HUES64 (cell line): ENCODE data around the gene DNAH3.
"Not testable (repeated sequence)": the region's sequence is repeated elsewhere in the genome, so short reads cannot be mapped to it uniquely, and the experiment has no call there.

Experiments
- H3K27ac ChIP-seq: 2 replicates; pipeline ENCODE4 v1.7.0; 2013; ENCODE audit warnings: low read depth, low read length, inconsistent platforms
- H3K27me3 ChIP-seq: 2 replicates; pipeline ENCODE4 v1.6.1; 2013; ENCODE audit warnings: mild to moderate bottlenecking, low read length; ENCODE audit not compliant: insufficient read depth
- H3K36me3 ChIP-seq: 2 replicates; pipeline ENCODE4 v1.6.1; 2013; ENCODE audit warnings: mild to moderate bottlenecking, low read length; ENCODE audit not compliant: insufficient read depth
- H3K4me1 ChIP-seq: 2 replicates; pipeline ENCODE4 v1.6.1; 2013; ENCODE audit warnings: mild to moderate bottlenecking, low read length, moderate library complexity; ENCODE audit not compliant: insufficient read depth
- H3K4me3 ChIP-seq: 2 replicates; pipeline ENCODE4 v1.5.1; 2013; ENCODE audit warnings: mild to moderate bottlenecking, low read length, moderate library complexity
- H3K9ac ChIP-seq: 2 replicates; pipeline ENCODE4 v1.6.1; 2013; ENCODE audit warnings: mild to moderate bottlenecking, low read depth, low read length
- H3K9me3 ChIP-seq: 2 replicates; pipeline ENCODE4 v1.6.1; 2013; ENCODE audit warnings: low read depth, low read length; ENCODE audit not compliant: insufficient read depth
- WGBS: fragments of 150-250, 120-280 bp; methylation state at CpG from one replicate; pipeline ENCODE4 v1.1.7; 2013; ENCODE audit warnings: missing lambda C conversion rate; 5-methylcytosine and 5-hydroxymethylcytosine counted together

Gene DNAH3

DNA sequence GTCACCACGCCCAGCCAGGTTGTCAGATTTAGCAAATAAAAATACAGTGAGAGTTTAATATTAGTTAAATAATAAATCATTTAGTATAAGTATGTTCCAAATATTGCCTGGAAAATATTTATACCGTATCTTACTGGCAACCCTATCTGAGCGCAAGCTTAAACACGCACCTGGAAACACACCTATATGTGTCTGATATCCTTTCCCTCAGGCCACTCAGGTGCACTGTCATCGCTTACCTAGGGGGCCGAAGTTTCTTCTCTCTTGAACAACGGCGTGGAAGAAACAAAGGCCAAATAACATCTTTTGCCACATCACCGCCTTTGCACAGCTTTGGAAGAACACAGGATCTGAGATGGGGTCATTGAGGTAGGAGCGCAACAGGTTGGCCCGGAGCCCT is 196.1 kb downstream of the DNAH3 start:
- no peaks in the 10 kb centered on the region for H3K9me3 ChIP-seq

DNA sequence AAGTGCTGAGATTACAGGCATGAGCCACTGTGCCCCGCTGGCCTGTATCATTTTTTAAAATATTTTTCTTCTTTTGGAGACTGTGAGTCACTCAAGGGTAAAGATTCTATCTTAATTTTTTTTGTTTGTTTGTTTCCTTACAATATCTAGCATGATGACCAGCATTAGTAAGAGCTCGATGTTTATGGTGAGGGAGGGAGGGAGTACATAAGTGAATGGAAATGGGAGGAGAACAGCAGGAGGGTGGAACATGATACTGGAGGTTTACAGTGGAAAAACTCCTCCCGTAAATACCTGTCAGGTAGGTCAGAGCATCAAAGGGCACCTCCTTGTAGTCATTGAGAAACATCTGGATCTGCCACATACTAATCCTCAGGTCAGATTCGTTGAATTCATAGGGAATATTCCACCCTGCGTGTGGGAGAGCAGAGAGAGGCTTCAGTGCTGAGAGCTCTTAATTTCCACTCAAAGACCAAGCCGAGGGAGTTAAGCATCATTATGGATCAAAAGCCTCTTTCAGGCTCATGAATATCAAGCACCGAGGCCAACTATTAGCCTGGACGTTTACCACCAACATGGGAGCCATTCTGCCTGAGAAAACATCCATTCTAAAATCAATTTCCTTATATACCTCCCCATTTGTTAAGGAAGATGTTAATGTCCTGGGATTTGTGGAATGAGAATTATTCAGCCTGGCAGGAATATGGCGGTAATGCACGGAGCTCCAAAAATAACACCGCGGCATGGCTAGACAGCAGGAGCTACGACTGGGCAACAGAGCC is 198.3 kb downstream of the DNAH3 start:
- H3K9ac ChIP-seq: no peak overlapping the region
- H3K4me1 ChIP-seq: no peaks in the 10 kb centered on the region
- no peaks in the 10 kb centered on the region for H3K9me3 ChIP-seq
- no peak overlapping the region for H3K4me3 ChIP-seq
- no peaks in the 10 kb centered on the region for H3K27me3 ChIP-seq
- H3K36me3 ChIP-seq: no peaks in the 10 kb centered on the region
- no peak overlapping the region for H3K27ac ChIP-seq
- WGBS: 90% methylated on average over 13 of the region's 13 CpGs

More for the DNA sequence above, 196.1 kb downstream of the DNAH3 start:
- 98% methylated on average over 10 of the region's 11 CpGs for WGBS
- Histone ChIP-seq H3K4me1 (no peaks in the 10 kb centered on the region), H3K9ac (no peak overlapping the region), H3K4me3 (no peak overlapping the region), H3K27me3 (no peaks in the 10 kb centered on the region), H3K36me3 (no peaks in the 10 kb centered on the region), H3K27ac (no peak overlapping the region)

DNA sequence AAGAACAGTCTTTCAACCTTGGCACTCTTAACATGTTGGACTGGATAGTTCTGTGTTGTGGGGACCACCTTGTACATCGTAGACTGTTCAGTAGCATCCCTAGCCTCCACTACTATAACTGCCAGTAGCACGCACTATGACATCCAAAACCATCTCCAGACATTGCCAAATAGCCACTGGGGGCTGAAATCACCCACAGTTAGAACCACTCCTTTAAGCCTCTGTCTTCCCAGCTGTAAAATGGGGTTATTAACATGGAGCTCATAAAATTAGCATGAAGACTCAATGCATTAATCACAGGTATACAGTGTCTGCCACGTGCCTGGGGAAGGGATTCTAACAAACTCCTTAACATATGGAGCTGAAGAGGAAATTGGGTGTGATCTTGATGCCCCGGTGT is 200.4 kb downstream of the DNAH3 start:
- H3K9ac ChIP-seq: no peak overlapping the region
- H3K36me3 ChIP-seq: no peaks in the 10 kb centered on the region
- H3K4me3 ChIP-seq: no peak overlapping the region
- H3K27me3 ChIP-seq: no peaks in the 10 kb centered on the region
- H3K27ac ChIP-seq: no peak overlapping the region
- no peaks in the 10 kb centered on the region for H3K9me3 ChIP-seq
- H3K4me1 ChIP-seq: no peaks in the 10 kb centered on the region; the same call in 1 of the 2 replicates
- 86% methylated on average over 3 of the region's 4 CpGs for WGBS

DNA sequence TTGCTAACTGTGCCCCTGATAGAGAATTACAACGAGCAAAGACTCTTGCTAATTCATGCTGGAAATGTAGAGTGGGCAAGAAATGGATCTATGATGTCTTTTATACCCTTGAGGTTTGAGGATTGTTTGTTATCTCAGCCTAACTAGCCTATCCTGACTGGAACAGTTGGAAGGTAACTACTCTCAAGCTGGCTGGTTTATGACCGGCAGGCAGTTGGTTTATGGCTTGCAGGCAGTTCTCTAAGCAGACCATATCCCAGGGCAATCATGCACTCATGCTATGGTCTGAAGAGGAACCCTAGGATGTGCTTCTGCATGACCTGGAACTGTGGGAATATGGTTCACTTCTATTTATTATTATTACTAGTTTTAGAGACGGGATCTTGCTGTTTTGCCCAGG is 201.0 kb downstream of the DNAH3 start:
- H3K27me3 ChIP-seq: no peaks in the 10 kb centered on the region
- no peak overlapping the region for H3K9ac ChIP-seq
- no peaks in the 10 kb centered on the region for H3K36me3 ChIP-seq
- no peaks in the 10 kb centered on the region; the same call in 1 of the 2 replicates for H3K4me1 ChIP-seq
- H3K4me3 ChIP-seq: no peak overlapping the region
- no peaks in the 10 kb centered on the region for H3K9me3 ChIP-seq
- H3K27ac ChIP-seq: no peak overlapping the region
- WGBS: 88% methylated on average over 3 of the region's 3 CpGs

DNA sequence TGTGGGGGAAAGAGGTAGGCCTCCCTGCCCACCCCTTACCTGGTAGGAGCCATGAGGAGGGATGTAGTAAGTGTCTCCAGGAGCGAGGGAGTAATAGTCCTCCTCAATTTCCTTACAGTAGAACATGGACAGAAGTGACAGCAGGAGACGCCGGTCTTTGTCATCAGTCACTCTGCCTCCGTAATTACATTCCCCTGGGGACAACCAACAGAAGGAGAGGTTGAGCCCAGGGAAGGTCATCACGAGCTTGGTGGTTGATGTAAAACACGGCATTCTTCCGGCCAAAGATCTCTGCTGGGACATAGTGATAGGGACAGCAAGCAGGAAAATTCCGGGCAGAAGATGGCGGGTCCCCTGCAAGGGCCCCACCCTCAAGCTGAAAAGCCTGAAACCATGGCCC is 202.2 kb downstream of the DNAH3 start:
- Histone ChIP-seq H3K9me3 (no peaks in the 10 kb centered on the region), H3K4me1 (no peaks in the 10 kb centered on the region; the same call in 1 of the 2 replicates), H3K36me3 (no peaks in the 10 kb centered on the region), H3K27me3 (no peaks in the 10 kb centered on the region), H3K4me3 (no peak overlapping the region), H3K9ac (no peak overlapping the region), H3K27ac (no peak overlapping the region)
- 97% methylated on average over 9 of the region's 9 CpGs for WGBS

DNA sequence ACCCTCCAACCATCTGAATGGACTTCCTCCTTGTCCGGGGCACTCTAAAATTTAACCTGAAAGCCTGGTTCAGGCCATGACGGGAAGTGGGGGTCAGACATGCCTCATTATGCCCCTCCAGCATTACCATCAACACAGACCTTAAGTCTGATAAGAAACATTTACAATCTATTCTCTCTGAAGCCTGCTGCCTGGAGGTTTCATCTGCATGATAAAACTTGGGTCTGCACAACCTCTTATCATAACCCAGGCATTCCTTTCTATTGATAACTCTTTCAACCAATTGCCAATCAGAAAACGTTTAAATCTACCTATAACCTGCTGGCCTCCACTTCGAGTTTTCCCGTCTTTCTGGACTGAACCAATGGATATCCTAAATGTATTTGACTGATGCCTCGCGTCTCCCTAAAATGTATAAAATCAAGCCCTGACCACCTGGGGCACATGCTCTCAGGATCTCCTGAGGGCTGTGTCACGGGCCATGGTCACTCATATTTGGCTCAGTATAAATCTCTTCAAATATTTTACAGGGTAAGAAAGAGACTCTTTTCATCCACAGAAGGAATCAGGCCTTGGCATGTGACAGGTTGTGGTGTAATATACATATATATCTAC is 204.5 kb downstream of the DNAH3 start:
- Histone ChIP-seq H3K4me3 (no peak overlapping the region), H3K9me3 (no peaks in the 10 kb centered on the region), H3K36me3 (no peaks in the 10 kb centered on the region), H3K27me3 (no peaks in the 10 kb centered on the region), H3K4me1 (no peaks in the 10 kb centered on the region; the same call in 1 of the 2 replicates), H3K9ac (no peak overlapping the region), H3K27ac (no peak overlapping the region)
- WGBS: 87% methylated on average over 8 of the region's 8 CpGs

DNA sequence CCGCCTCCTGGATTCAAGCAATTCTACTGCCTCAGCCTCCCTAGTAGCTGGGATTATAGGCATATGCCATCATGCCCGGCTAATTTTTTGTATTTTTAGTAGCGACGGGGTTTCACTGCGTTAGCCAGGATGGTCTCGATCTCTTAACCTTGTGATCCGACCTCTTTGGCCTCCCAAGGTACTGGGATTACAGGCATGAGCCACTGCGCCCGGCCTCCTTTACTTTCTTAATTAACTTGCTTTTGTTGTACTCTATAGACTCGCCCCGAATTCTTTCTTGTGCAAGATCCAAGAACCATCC is 205.1 kb downstream of the DNAH3 start:
- not testable (repeated sequence) for H3K4me1 ChIP-seq, H3K4me3 ChIP-seq, H3K36me3 ChIP-seq, H3K27ac ChIP-seq, H3K9ac ChIP-seq, H3K27me3 ChIP-seq, H3K9me3 ChIP-seq
- WGBS: 96% methylated on average over 11 of the region's 11 CpGs

DNA sequence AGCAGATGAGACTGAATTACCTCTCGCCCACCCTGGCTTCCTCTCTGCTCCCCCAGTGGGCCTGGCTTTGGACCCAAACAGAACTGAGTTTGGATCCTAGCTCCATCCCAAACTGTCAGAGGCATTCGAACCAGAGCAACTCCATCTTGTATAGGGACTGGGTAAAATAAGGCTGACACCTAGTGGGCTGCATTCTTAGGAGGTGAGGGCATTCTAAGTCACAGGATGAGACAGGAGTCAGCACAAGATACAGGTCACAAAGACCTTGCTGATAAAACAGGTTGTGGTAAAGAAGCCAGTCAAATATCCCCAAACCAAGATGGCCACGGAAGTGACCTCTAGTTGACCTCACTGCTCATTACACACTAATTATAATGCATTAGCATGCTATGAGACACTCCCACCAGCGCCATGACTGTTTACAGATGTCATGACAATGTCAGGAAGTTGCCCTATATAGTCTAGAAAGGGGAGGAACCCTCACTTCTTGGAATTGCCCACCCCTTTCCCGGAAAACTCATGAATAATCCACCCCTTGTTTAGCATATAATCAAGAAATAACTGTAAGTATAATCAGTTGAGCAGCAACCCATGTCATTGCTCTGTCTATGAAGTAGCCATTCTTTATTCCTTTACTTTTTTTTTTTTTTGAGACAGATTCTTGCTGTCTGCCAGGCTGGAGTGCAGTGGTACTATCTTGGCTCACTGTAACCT is 205.6 kb downstream of the DNAH3 start:
- H3K36me3 ChIP-seq: no peaks in the 10 kb centered on the region
- H3K27me3 ChIP-seq: no peaks in the 10 kb centered on the region
- no peak overlapping the region for H3K4me3 ChIP-seq
- H3K9ac ChIP-seq: no peak overlapping the region
- H3K9me3 ChIP-seq: no peaks in the 10 kb centered on the region
- WGBS: 95% methylated on average over 4 of the region's 5 CpGs
- no peak overlapping the region for H3K27ac ChIP-seq
- H3K4me1 ChIP-seq: no peaks in the 10 kb centered on the region; the same call in 1 of the 2 replicates

DNA sequence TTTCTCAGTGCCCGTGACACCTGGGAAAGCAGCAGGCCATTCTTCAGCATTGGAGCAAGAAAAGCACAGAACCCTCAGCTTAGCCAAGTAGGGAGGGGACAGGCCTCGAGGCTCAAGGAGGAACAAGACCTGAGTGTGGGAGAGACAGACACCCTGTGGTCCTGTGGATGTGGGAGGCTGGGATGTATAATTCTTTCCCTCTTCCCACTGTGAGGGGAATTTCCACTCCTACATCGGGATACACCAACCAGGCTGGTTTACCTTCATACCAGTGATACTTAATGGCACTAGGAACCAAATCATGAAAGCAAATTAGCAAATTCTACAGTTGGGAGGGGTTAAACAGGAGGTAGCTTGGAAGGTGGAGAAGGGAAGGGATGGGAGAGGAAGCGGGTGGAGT is 208.4 kb downstream of the DNAH3 start:
- Histone ChIP-seq H3K4me1 (no peaks in the 10 kb centered on the region; the same call in 1 of the 2 replicates), H3K9ac (no peak overlapping the region), H3K36me3 (no peaks in the 10 kb centered on the region), H3K4me3 (no peak overlapping the region), H3K9me3 (no peaks in the 10 kb centered on the region), H3K27me3 (no peaks in the 10 kb centered on the region), H3K27ac (no peak overlapping the region)
- WGBS: 85% methylated on average over 3 of the region's 4 CpGs

DNA sequence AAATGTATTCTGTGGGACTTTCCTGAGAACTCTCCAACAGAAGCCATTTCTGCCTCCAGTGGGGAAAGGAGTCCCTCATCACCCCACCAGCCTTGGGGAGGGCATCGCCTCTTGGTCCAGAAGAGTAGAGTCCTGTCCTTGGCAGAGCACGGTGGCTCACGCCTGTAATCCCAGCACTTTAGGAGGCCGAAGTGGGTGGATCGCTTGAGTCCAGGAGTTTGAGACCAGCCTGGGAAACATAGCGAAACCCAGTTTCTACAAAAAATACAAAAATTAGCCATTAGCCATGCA is 209.1 kb downstream of the DNAH3 start:
- 95% methylated on average over 6 of the region's 6 CpGs for WGBS
- H3K9me3 ChIP-seq: no peaks in the 10 kb centered on the region
- no peak overlapping the region for H3K4me3 ChIP-seq
- no peak overlapping the region for H3K27ac ChIP-seq
- H3K36me3 ChIP-seq: no peaks in the 10 kb centered on the region
- H3K4me1 ChIP-seq: no peaks in the 10 kb centered on the region; the same call in 1 of the 2 replicates
- no peaks in the 10 kb centered on the region for H3K27me3 ChIP-seq
- no peak overlapping the region for H3K9ac ChIP-seq

DNA sequence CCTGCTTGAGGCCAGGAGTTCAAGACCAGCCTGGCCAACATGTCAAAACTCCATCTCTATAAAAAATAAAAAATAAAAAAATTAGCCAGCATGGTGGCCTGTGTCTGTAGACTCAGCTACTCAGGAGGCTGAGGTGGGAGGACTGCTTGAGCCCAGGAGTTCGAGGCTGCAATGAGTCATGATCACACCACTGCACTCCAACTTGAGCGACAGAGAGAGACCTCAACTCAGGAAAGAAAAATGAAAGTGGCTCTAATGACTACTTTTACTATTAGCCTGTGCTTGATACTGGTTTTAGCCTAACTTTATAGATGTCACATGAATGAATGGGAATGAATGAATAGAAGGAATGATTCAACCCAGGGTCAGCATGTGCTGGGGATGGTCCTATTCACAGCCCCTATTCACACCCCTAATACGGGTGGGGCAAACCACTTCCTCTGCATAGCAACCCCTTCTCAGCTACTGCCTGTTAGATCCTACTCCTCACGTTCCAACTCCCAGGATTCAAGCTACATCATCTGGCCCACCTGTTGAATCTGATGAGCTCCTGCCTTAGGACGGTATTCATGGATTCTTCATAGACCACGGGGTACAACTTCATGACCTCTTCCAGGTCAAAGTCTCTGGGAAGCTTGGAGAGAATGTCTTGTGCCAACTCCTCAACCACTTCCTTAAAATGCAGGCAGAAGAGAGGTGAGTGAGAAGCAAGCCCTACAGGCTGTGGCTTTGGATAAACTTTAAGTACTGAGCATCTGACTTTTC is 209.6 kb downstream of the DNAH3 start:
- no peak overlapping the region for H3K27ac ChIP-seq
- H3K4me3 ChIP-seq: no peak overlapping the region
- H3K36me3 ChIP-seq: no peaks in the 10 kb centered on the region
- H3K9me3 ChIP-seq: no peaks in the 10 kb centered on the region
- H3K9ac ChIP-seq: no peak overlapping the region
- H3K27me3 ChIP-seq: no peaks in the 10 kb centered on the region
- H3K4me1 ChIP-seq: no peaks in the 10 kb centered on the region; the same call in 1 of the 2 replicates
- WGBS: 90% methylated on average over 6 of the region's 6 CpGs
